K562 (cell line): ENCODE measurements around the gene C1QBP. TPM values are rescaled to one million over a fixed set of nuclear protein-coding genes. Genes with fewer than 3 reads are reported as not detected.

Source experiments
- ARID3B ChIP-seq: fragments of 250-450 bp; sonication (Bioruptor Pico); IDR thresholded peaks from 2 replicates; pipeline ENCODE4 v1.4.0; 2020; ENCODE audit warnings: borderline replicate concordance
- BCOR ChIP-seq: fragments of 450-650 bp; IDR thresholded peaks from 2 replicates; pipeline ENCODE4 v1.6.1; 2016
- BHLHE40 ChIP-seq: IDR thresholded peaks from 2 replicates; pipeline ENCODE4 v1.6.1; 2011; ENCODE audit warnings: low read length, improper control_type of control experiment
- CREM ChIP-seq: IDR thresholded peaks from 2 replicates; pipeline ENCODE4 v1.6.1; 2014; ENCODE audit warnings: antibody characterized with exemption, low read depth
- ETV5 ChIP-seq: sonication (generic); formaldehyde crosslinking; IDR thresholded peaks from 2 replicates; pipeline ENCODE4 v1.4.0; 2020; ENCODE audit warnings: low read depth, mild to moderate bottlenecking, missing genetic modification reagents
- FOXO4 ChIP-seq: fragments of 450-650 bp; formaldehyde crosslinking; IDR thresholded peaks from 2 replicates; pipeline ENCODE4 v1.4.0; 2020; ENCODE audit warnings: mild to moderate bottlenecking, moderate library complexity
- GTF2F1 ChIP-seq: IDR thresholded peaks from 2 replicates; pipeline ENCODE4 v1.6.1; 2011; ENCODE audit warnings: low read depth, low read length, improper control_type of control experiment
- KAT2B ChIP-seq: IDR thresholded peaks from one replicate; pipeline ENCODE4 v1.6.1; 2012; ENCODE audit warnings: low read depth, mild to moderate bottlenecking, control low read depth, inconsistent platforms, low read length, moderate library complexity
- L3MBTL2 ChIP-seq: fragments of 450-650 bp; IDR thresholded peaks from 2 replicates; pipeline ENCODE4 v1.6.1; 2016; ENCODE audit warnings: mild to moderate bottlenecking, moderate library complexity
- OTX1 ChIP-seq: fragments of 450-650 bp; formaldehyde crosslinking; IDR thresholded peaks from 2 replicates; pipeline ENCODE4 v1.4.0; 2022; ENCODE audit warnings: mild to moderate bottlenecking
- RCOR1 ChIP-seq, 2 experiments: IDR thresholded peaks; 2 replicates each; pipeline ENCODE4 v1.6.1; 2012; ENCODE audit warnings: low read depth in 2 of 2, low read length in 2 of 2, borderline replicate concordance in 1 of 2, improper control_type of control experiment in 1 of 2
- RFX1 ChIP-seq: fragments of 450-650 bp; IDR thresholded peaks from 2 replicates; pipeline ENCODE4 v1.6.1; 2016; ENCODE audit warnings: mild to moderate bottlenecking, moderate library complexity
- SRSF9 ChIP-seq: fragments of 200-400 bp; formaldehyde crosslinking; IDR thresholded peaks from 2 replicates; pipeline ENCODE4 v1.6.1; 2017; ENCODE audit warnings: low read depth, low read length, borderline replicate concordance
- TSC22D4 ChIP-seq: fragments of 450-650 bp; IDR thresholded peaks from 2 replicates; pipeline ENCODE4 v1.6.1; 2016; ENCODE audit warnings: missing genetic modification characterization, missing biosample characterization, control low read depth
- ZKSCAN3 ChIP-seq: fragments of 250-450 bp; sonication (Bioruptor Pico); IDR thresholded peaks from 2 replicates; pipeline ENCODE4 v1.4.0; 2020
- ZMIZ1 ChIP-seq, 2 experiments: fragments of 150-350 bp in 1 of 2; IDR thresholded peaks; 2 replicates each; pipeline ENCODE4 v1.6.1; 2012 to 2016; ENCODE audit warnings: low read depth in 2 of 2, low read length in 2 of 2, mild to moderate bottlenecking in 1 of 2, moderate library complexity in 1 of 2
- ZNF57 ChIP-seq: fragments of 450-650 bp; formaldehyde crosslinking; IDR thresholded peaks from 2 replicates; pipeline ENCODE4 v1.4.0; 2020; ENCODE audit warnings: mild to moderate bottlenecking, moderate library complexity
- ZNF764 ChIP-seq: fragments of 250-450 bp; sonication (Bioruptor Pico); IDR thresholded peaks from 2 replicates; pipeline ENCODE4 v1.4.0; 2020; ENCODE audit warnings: low read depth, mild to moderate bottlenecking, moderate library complexity
- polyA plus RNA-seq, 8 experiments: library from polyadenylated mRNA; depleted of rRNA in 4 of 8; stranded (reverse) in 5 of 8; unstranded in 3 of 8; fragments of >200 nt; fragmentation: Nextera tagmentation in 2 of 8; fragmentation: Illumina TruSeq in 1 of 8; extraction: Ambion mirVana in 2 of 8; extraction: Trizol in 1 of 8; gene quantifications; 2 replicates each; pipeline versions ENCODE4 v1.2.1 to v1.2.3, GENCODE V29; 2011 to 2014; ENCODE audit warnings: inconsistent platforms in 1 of 8, missing spikeins in 1 of 8
- total RNA-seq, 7 experiments: library from RNA; depleted of rRNA in 6 of 7; stranded (reverse); fragments of >200 nt in 6 of 7; fragmentation: Illumina TruSeq in 2 of 7; extraction: Trizol in 2 of 7; gene quantifications; 2 replicates each; pipeline versions ENCODE4 v1.2.1 to v1.2.3, GENCODE V29; 2011 to 2021; ENCODE audit warnings: low replicate concordance in 1 of 7
- TF ChIP-seq, protein P1 (sequence below), 2 experiments: fragments of 450-650 bp; IDR thresholded peaks; 2 replicates each; pipeline ENCODE4 v1.6.1; 2016
- TF ChIP-seq, protein P2 (sequence below): fragments of 250-450 bp; sonication (Bioruptor Pico); IDR thresholded peaks from 2 replicates; pipeline ENCODE4 v1.8.0; 2022; ENCODE audit warnings: moderate library complexity, mild to moderate bottlenecking, inconsistent platforms

Gene C1QBP
- total and polyA plus RNA-seq, 9 of the 15 experiments (the other 6 are each of a cell fraction or from before 2014, with no cell fraction given) = 90.7 to 665 (median 414) TPM

- TF ChIP-seq ZKSCAN3 (CRISPR knock-in tag) = no peak
- no peak for TF ChIP-seq TSC22D4
- no peak for TF ChIP-seq FOXO4 (CRISPR knock-in tag)
- TF ChIP-seq CREM = peak; percentile 29
- TF ChIP-seq RCOR1 (IDR thresholded peaks at IDR 0.05; ENCODE audit: borderline replicate concordance in 1 of 2, low read depth in 2 of 2, low read length in 2 of 2) = no peak
- TF ChIP-seq BHLHE40 = peak; percentile 90
- no peak for TF ChIP-seq BCOR
- TF ChIP-seq KAT2B = no peak
- TF ChIP-seq ZNF764 (CRISPR knock-in tag) = no peak
- no peak for TF ChIP-seq RFX1
- TF ChIP-seq, protein P1, sequence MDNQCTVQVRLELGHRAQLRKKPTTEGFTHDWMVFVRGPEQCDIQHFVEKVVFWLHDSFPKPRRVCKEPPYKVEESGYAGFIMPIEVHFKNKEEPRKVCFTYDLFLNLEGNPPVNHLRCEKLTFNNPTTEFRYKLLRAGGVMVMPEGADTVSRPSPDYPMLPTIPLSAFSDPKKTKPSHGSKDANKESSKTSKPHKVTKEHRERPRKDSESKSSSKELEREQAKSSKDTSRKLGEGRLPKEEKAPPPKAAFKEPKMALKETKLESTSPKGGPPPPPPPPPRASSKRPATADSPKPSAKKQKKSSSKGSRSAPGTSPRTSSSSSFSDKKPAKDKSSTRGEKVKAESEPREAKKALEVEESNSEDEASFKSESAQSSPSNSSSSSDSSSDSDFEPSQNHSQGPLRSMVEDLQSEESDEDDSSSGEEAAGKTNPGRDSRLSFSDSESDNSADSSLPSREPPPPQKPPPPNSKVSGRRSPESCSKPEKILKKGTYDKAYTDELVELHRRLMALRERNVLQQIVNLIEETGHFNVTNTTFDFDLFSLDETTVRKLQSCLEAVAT (IDR thresholded peaks at IDR 0.05) = no peak
- no peak for TF ChIP-seq ARID3B (CRISPR knock-in tag)
- no peak for TF ChIP-seq ZMIZ1 (IDR thresholded peaks at IDR 0.05; ENCODE audit: low read depth in 2 of 2, low read length in 2 of 2)
- no peak for TF ChIP-seq GTF2F1
- TF ChIP-seq ZNF57 (CRISPR knock-in tag) = no peak
- TF ChIP-seq OTX1 (CRISPR knock-in tag) = no peak
- peak; percentile 97 for TF ChIP-seq L3MBTL2
- TF ChIP-seq ETV5 (CRISPR knock-in tag) = no peak; the same call in 1 of the 2 replicates
- TF ChIP-seq, protein P2, sequence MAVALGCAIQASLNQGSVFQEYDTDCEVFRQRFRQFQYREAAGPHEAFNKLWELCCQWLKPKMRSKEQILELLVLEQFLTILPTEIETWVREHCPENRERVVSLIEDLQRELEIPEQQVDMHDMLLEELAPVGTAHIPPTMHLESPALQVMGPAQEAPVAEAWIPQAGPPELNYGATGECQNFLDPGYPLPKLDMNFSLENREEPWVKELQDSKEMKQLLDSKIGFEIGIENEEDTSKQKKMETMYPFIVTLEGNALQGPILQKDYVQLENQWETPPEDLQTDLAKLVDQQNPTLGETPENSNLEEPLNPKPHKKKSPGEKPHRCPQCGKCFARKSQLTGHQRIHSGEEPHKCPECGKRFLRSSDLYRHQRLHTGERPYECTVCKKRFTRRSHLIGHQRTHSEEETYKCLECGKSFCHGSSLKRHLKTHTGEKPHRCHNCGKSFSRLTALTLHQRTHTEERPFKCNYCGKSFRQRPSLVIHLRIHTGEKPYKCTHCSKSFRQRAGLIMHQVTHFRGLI (CRISPR knock-in tag) = no peak
- no peak for TF ChIP-seq SRSF9
Measured at GRCh38 chr17:5419356-5419958, 19.5 kb downstream of the C1QBP start, which contains the start of gene NUP88 (continued).
